Endothelial cell of umbilical vein (primary cell): Measurements from ENCODE around the gene FGFR3.

Source experiments
- EZH2 ChIP-seq: IDR thresholded peaks from 2 replicates; pipeline ENCODE4 v1.6.1; 2012; ENCODE audit warnings: borderline replicate concordance, low read depth, mild to moderate bottlenecking, moderate library complexity, low read length, inconsistent platforms; ENCODE audit not compliant: severe bottlenecking
- FOS ChIP-seq: IDR thresholded peaks from 2 replicates; pipeline ENCODE4 v1.6.1; 2011; ENCODE audit warnings: mild to moderate bottlenecking, low read length, moderate library complexity, borderline replicate concordance; ENCODE audit not compliant: insufficient read depth
- GATA2 ChIP-seq: IDR thresholded peaks from 2 replicates; pipeline ENCODE4 v1.7.0; 2011; ENCODE audit warnings: low read depth, mild to moderate bottlenecking, moderate library complexity, mixed read lengths, low read length; ENCODE audit not compliant: insufficient read length, insufficient read depth
- JUN ChIP-seq: IDR thresholded peaks from 2 replicates; pipeline ENCODE4 v1.6.1; 2011; ENCODE audit warnings: borderline replicate concordance, low read depth; ENCODE audit not compliant: insufficient read length, insufficient read depth
- MAX ChIP-seq: IDR thresholded peaks from 2 replicates; pipeline ENCODE4 v1.6.1; 2011; ENCODE audit not compliant: insufficient read depth, insufficient read length
- MYC ChIP-seq: IDR thresholded peaks from one replicate; pipeline ENCODE4 v1.6.1; 2011; ENCODE audit warnings: mild to moderate bottlenecking, low read depth, low read length
- POLR2A ChIP-seq: IDR thresholded peaks from 2 replicates; pipeline ENCODE4 v1.6.1; 2012; ENCODE audit warnings: low read depth, mild to moderate bottlenecking, control low read depth, low read length
- POLR2AphosphoS5 ChIP-seq: IDR thresholded peaks from 2 replicates; pipeline ENCODE4 v1.6.1; 2012; ENCODE audit warnings: low read depth, mild to moderate bottlenecking, control low read depth, low read length, moderate library complexity; ENCODE audit not compliant: insufficient read depth
- TF ChIP-seq, protein P1 (sequence below), 2 donors: IDR thresholded peaks; 1 replicate in 1 of 2; 2 replicates in 1 of 2; pipeline ENCODE4 v1.5.1; 2011; ENCODE audit warnings: low read length in 2 of 2, mild to moderate bottlenecking in 2 of 2, moderate library complexity in 2 of 2, control low read depth in 1 of 2, inconsistent platforms in 1 of 2, low read depth in 1 of 2; ENCODE audit not compliant: insufficient read depth in 1 of 2; ENCODE audit errors: extremely low read depth in 1 of 2

GRCh38 chr4:1802151-1802715 lies 9.1 kb downstream of the FGFR3 start:
- TF ChIP-seq, protein P1, sequence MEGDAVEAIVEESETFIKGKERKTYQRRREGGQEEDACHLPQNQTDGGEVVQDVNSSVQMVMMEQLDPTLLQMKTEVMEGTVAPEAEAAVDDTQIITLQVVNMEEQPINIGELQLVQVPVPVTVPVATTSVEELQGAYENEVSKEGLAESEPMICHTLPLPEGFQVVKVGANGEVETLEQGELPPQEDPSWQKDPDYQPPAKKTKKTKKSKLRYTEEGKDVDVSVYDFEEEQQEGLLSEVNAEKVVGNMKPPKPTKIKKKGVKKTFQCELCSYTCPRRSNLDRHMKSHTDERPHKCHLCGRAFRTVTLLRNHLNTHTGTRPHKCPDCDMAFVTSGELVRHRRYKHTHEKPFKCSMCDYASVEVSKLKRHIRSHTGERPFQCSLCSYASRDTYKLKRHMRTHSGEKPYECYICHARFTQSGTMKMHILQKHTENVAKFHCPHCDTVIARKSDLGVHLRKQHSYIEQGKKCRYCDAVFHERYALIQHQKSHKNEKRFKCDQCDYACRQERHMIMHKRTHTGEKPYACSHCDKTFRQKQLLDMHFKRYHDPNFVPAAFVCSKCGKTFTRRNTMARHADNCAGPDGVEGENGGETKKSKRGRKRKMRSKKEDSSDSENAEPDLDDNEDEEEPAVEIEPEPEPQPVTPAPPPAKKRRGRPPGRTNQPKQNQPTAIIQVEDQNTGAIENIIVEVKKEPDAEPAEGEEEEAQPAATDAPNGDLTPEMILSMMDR (IDR thresholded peaks at IDR 0.05; ENCODE audit: extremely low read depth in 1 of 2, insufficient read depth in 1 of 2, low read depth in 1 of 2, low read length in 2 of 2): no peak
- TF ChIP-seq POLR2AphosphoS5 (no peak), GATA2 (no peak), MAX (no peak), POLR2A (no peak), FOS (no peak), EZH2 (no peak), JUN (no peak), MYC (no peak)
